Heart left ventricle (tissue), 13 donors: Measurements from ENCODE around the gene TMEM174.

Experiments used
- CTCF ChIP-seq, 12 donors: fragments of 200-600 bp; sonication (generic) in 4 of 12; IDR thresholded peaks; one replicate each; pipeline versions ENCODE4 v1.5.0 to v1.8.0; 2018 to 2022; ENCODE audit warnings: antibody characterized with exemption in 12 of 12, mild to moderate bottlenecking in 5 of 12
- POLR2A ChIP-seq, 2 donors: fragments of 450-650 bp; IDR thresholded peaks; one replicate each; pipeline ENCODE4 v1.6.1; 2017; ENCODE audit warnings: antibody characterized with exemption in 2 of 2, mild to moderate bottlenecking in 2 of 2, moderate library complexity in 2 of 2
- donor health status: ischemic (EF 13 %, LVEDD 7.1; RV severe dilation, severe dysfunction).
- donor health status: DM: no; HTN: yes; CAD: no.
- donor health status: DM: no; HTN: no; CAD: no.
- donor health status: ischemic (EF 25% LVEDD 6.9; RV normal size, moderate dysfunction).
- donor health status: ischemic (EF 25% LVEDD 5.7; RV mildly dilated, moderate dysfunction).
- donor health status: ischemic (EF 35%, LVEDD 5.7; RV mildly dilated, moderate dysfunction).
- donor health status: nonischemic (EF 11% LVEDD 7.7; RV severe dilation, severe dysfunction).
- donor health status: DM: yes; HTN: yes; CAD: no.
- donor health status: PGD.
- donor health status: ischemic (EF 29% LVEDD 5.4; RV normal size, mild dysfunction).
- donor health status: nonischemic (EF 23%, LVEDD 6.1; RV moderate dilation, normal function).

DNA sequence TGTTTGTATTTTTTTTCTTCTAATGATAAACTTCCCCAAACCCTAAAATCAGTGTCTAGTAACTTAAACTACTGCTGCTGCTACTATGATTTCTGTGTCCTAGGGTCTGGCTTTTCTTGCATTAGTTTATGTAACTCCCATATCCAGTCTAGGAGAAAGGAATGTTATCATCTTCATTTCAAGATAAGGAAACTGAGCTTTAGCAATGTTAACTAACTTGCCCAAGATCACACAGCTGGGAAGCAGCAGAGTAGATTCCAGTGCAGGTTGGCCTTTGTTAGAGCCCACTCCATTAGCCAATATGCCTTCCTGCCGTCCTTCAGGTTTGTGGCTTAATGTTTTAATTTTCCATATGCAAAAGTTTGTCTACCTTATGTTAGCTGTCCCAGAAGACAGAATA, 42.2 kb upstream of the TMEM174 start:
- TF ChIP-seq CTCF (IDR thresholded peaks at IDR 0.05) (no peak), POLR2A (IDR thresholded peaks at IDR 0.05) (no peak)
